ENCODE measurements around the gene ADCY7. TPM values are rescaled to one million over a fixed set of nuclear protein-coding genes. Genes with fewer than 3 reads are reported as not detected.
"Not testable (repeated sequence)": the region's sequence is repeated elsewhere in the genome, so short reads cannot be mapped to it uniquely, and the experiment has no call there.

The ADCY7 gene
- total RNA-seq, 2 donors from 2014 or later: 78.5 to 104 TPM

DNA sequence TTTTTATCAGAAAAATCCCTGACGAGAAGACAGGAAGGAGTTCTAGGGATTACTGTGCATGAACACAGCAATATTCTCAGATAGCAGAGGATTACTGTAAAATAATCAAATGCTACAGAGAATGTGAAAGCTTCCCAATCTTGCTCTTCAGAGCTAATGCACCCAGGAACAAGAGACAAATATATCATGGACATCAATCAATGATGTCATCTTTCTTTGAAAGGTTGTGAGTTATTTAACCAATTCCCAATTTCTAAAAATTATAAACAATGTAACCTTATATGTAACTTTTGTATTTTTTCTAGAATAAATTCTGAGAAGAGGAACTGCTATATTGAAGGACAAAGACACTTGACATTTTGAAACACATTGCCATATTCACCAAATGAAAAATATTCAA, 56.0 kb downstream of the ADCY7 start:
- H3K27ac Mint-ChIP-seq: no peak overlapping the region
- no peak for DNase-seq (ENCODE audit: low spot score in 2 of 2)
- H3K36me3 Mint-ChIP-seq: peaks cover 8 to 22% of the 10 kb centered on the region in 2 donors
- H3K9me3 Mint-ChIP-seq: no peaks in the 10 kb centered on the region
- no peak for ATAC-seq

DNA sequence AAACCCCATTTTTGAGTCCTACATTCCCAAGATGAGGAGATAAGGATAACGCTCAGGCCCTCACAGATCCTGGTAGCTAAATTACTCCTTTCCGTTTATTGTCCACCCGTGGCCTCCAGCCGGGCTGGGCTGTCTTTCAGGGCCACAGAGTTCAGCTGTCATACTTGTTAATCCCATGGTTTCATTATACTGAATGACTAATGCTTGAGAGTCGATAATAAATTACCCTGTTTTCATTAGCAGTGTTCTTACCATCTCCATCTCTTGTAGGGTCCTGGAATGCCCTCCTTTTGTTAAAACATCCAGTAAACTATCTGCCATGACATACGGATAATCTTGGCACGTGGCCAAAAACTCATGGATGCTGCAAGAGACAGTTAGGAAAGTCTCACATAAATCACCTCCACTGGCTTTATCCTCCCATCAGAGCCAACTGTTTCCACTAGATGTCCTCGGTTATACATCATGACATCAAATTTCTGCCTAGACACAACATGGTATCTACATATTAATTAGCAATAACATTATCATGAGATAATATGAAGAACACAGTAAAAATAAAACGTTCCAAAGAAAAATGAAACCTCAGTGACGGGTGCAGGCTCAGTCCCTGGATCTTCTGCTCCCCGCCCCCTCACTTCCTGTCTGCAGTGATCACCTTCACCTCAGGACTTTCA, 57.1 kb downstream of the ADCY7 start:
- peaks cover 8 to 22% of the 10 kb centered on the region in 2 donors for H3K36me3 Mint-ChIP-seq
- ATAC-seq (no peak), DNase-seq (ENCODE audit: low spot score in 2 of 2) (no peak)
- peak overlapping the region; percentile 50 to 73 for H3K27ac Mint-ChIP-seq
- H3K9me3 Mint-ChIP-seq: no peaks in the 10 kb centered on the region

- H3K9me3 Mint-ChIP-seq: no peaks in the 10 kb centered on the region
- H3K27ac Mint-ChIP-seq: peak overlapping the region; percentile 50 to 73
- ATAC-seq (no peak), DNase-seq (ENCODE audit: low spot score in 2 of 2) (no peak)
- peaks cover 8 to 22% of the 10 kb centered on the region in 2 donors for H3K36me3 Mint-ChIP-seq
These were observed 58.0 kb downstream of the ADCY7 start for GRCh38 chr16:50324345-50324744.

- peaks cover 8 to 18% of the 10 kb centered on the region in 2 donors for H3K36me3 Mint-ChIP-seq
- no peak for DNase-seq (ENCODE audit: low spot score in 2 of 2)
- H3K27ac Mint-ChIP-seq: peak overlapping the region; percentile 63 to 90
- no peaks in the 10 kb centered on the region for H3K9me3 Mint-ChIP-seq
- no peak for ATAC-seq
These were observed 59.9 kb downstream of the ADCY7 start for GRCh38 chr16:50326264-50326663.

DNA sequence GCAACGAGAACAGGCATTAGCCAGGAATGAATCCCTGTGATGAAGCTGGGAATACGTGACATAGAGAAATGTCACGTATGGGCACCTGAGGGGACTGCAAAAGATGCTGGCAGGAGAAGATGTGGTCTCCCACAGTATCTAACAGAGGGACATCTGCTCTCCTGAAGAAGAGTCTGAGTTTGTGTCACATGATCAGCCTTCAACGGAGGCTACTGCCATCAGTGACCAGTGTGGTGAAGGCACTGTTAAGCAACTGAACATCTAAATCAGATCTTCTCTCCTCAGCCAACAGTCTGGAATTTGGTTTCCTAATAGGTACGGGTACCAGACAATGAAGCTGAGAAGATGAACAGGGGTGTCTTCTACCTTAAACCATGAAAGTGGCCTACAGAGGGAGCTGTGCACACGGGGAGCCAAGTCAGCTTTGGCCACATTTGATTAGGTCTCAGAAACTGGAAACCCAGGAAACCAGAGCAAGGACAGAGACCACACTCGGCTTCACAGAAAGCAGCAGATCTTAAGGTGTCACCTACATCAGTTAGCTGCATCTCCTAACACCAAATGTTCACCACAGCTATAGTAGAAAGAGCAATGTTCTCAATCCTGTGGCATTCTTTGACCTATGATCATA, 60.6 kb downstream of the ADCY7 start:
- Mint-ChIP-seq H3K9me3 (no peaks in the 10 kb centered on the region), H3K27ac (peak overlapping the region; percentile 39 to 90), H3K36me3 (peaks cover 15 to 22% of the 10 kb centered on the region in 2 donors)
- DNase-seq (ENCODE audit: low spot score in 2 of 2): peak; percentile 70 to 76
- ATAC-seq: peak; percentile 83 to 96

GRCh38 chr16:50329446-50330189, 63.3 kb downstream of the ADCY7 start:
- peaks cover 26 to 27% of the 10 kb centered on the region in 2 donors for H3K36me3 Mint-ChIP-seq
- ATAC-seq: no peak
- peak overlapping the region; percentile 77 to 94 for H3K27ac Mint-ChIP-seq
- no peak for DNase-seq (ENCODE audit: low spot score in 2 of 2)
- peaks cover 0 to 4% of the 10 kb centered on the region in 2 donors for H3K9me3 Mint-ChIP-seq

GRCh38 chr16:50331570-50331969, 65.2 kb downstream of the ADCY7 start:
- Mint-ChIP-seq H3K36me3 (peaks cover 20 to 26% of the 10 kb centered on the region in 2 donors), H3K27ac (no peak overlapping the region), H3K9me3 (peaks cover 0 to 4% of the 10 kb centered on the region in 2 donors)
- DNase-seq (ENCODE audit: low spot score in 2 of 2): no peak
- no peak for ATAC-seq

DNA sequence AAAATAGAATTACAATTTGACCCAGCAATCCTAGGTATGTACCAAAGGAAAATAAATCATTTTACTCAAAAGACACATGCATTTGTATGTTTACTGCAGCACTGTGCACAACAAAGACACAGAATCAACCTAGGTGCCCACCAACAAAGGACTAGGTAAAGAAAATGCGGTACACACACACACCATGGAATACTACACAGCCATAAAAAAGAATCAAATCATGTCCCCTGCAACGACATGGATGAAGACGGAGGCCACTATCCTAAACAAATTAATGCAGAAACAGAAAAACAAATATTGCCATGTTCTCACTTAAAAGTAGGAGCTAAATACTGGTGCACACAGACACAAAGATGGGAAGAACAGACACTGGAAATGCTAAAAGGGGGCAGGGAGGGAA, 66.2 kb downstream of the ADCY7 start:
- Mint-ChIP-seq H3K9me3 (peaks cover 0 to 4% of the 10 kb centered on the region in 2 donors), H3K27ac (peak overlapping the region in 1 of 2 donors; percentile 19), H3K36me3 (peaks cover 24 to 29% of the 10 kb centered on the region in 2 donors)
- ATAC-seq: no peak
- DNase-seq (ENCODE audit: low spot score in 2 of 2): no peak

- no peak for DNase-seq (ENCODE audit: low spot score in 2 of 2)
- no peak for ATAC-seq
- Mint-ChIP-seq H3K27ac (peak overlapping the region; percentile 97 to 98), H3K9me3 (peaks cover 0 to 4% of the 10 kb centered on the region in 2 donors), H3K36me3 (peaks cover 26 to 30% of the 10 kb centered on the region in 2 donors)
These were observed 68.0 kb downstream of the ADCY7 start for GRCh38 chr16:50334106-50334975.

GRCh38 chr16:50335196-50335958, 69.0 kb downstream of the ADCY7 start:
- peaks cover 26 to 30% of the 10 kb centered on the region in 2 donors for H3K36me3 Mint-ChIP-seq
- peaks cover 0 to 4% of the 10 kb centered on the region in 2 donors for H3K9me3 Mint-ChIP-seq
- ATAC-seq: peak; percentile 64 to 74
- DNase-seq (ENCODE audit: low spot score in 2 of 2): peak in 1 of 2 donors; percentile 50
- H3K27ac Mint-ChIP-seq: peak overlapping the region; percentile 97 to 98

DNA sequence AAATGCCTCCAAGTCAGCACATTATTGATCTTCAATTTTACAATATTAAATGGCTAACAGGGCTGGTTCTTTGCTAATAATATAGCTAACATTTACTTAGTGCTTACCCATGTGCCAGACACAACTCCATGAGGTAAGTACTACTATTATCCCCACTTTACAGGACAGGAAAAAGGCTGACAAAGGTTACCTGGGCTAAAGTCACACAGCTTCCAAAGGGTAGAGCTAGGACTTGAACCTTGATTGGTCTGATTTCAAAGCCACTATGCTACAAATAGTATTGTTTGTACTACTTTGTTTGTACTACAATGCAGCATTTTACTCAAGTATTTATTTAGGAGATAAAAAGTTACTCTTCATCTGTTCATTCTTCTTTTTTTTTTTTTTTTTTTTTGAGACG, 70.5 kb downstream of the ADCY7 start:
- peaks cover 0 to 4% of the 10 kb centered on the region in 2 donors for H3K9me3 Mint-ChIP-seq
- H3K36me3 Mint-ChIP-seq: peaks cover 23 to 28% of the 10 kb centered on the region in 2 donors
- DNase-seq (ENCODE audit: low spot score in 2 of 2) (no peak), ATAC-seq (no peak)
- H3K27ac Mint-ChIP-seq: peak overlapping the region; percentile 98 to 99

GRCh38 chr16:50338371-50339231, 72.2 kb downstream of the ADCY7 start:
- peak; percentile 70 to 72 for ATAC-seq
- Mint-ChIP-seq H3K9me3 (no peaks in the 10 kb centered on the region), H3K27ac (peak overlapping the region; percentile 98 to 99), H3K36me3 (peaks cover 17 to 18% of the 10 kb centered on the region in 2 donors)
- DNase-seq (ENCODE audit: low spot score in 2 of 2): no peak

DNA sequence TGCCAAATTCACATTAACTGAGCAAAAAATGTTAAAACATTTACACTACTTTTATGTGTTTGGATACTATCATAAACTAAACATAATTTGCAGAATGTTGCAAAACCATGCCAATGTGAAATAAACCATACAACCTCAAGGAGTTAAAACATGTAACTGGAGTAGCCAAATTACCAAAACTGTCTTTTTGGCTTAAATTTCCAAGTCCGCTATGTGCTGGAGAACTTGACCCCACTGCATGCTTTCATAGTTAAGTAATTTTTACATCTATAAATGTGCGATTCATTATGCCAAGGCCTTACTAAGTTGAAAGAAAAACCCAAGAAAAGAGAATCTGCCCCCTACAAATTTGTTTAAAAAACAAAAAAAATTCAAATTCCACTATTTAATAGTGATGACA, 74.2 kb downstream of the ADCY7 start:
- no peak for ATAC-seq
- Mint-ChIP-seq H3K27ac (no peak overlapping the region), H3K36me3 (peaks cover 29 to 30% of the 10 kb centered on the region in 2 donors)

GRCh38 chr16:50343566-50343965, 77.2 kb downstream of the ADCY7 start:
- not testable (repeated sequence) for ATAC-seq; DNase-seq (ENCODE audit: low spot score in 2 of 2); H3K27ac Mint-ChIP-seq; H3K9me3 Mint-ChIP-seq
- peaks cover 51 to 52% of the 10 kb centered on the region in 2 donors for H3K36me3 Mint-ChIP-seq

More for the DNA sequence above, 74.2 kb downstream of the ADCY7 start:
- no peak for DNase-seq (ENCODE audit: low spot score in 2 of 2)
- H3K9me3 Mint-ChIP-seq: no peaks in the 10 kb centered on the region

- not testable (repeated sequence) for H3K27ac Mint-ChIP-seq; DNase-seq (ENCODE audit: low spot score in 2 of 2); ATAC-seq
- Mint-ChIP-seq H3K36me3 (peaks cover 64 to 68% of the 10 kb centered on the region in 2 donors), H3K9me3 (peaks cover 6 to 10% of the 10 kb centered on the region in 2 donors)
These were observed 78.9 kb downstream of the ADCY7 start for GRCh38 chr16:50345210-50345609.
